H9 (cell line): ENCODE data around the gene NPC1. TPM values are rescaled to one million over a fixed set of nuclear protein-coding genes. Genes with fewer than 3 reads are reported as not detected.
A peak's percentile ranks its signal among the peaks of the same experiment; 100 is the strongest.

Source experiments
- DNase-seq: peaks from one replicate; pipeline ENCODE4 v3.0.0-alpha.2; 2017
- H2AFZ ChIP-seq: one replicate; pipeline ENCODE4 v1.6.1; 2013; ENCODE audit warnings: mild to moderate bottlenecking, low read length, control low read depth, moderate library complexity
- H2AK5ac ChIP-seq: 2 replicates; pipeline ENCODE4 v1.6.1; 2013; ENCODE audit warnings: low read length, control low read depth, mixed read lengths; ENCODE audit not compliant: insufficient read length
- H2BK120ac ChIP-seq: one replicate; pipeline ENCODE4 v1.6.1; 2013; ENCODE audit warnings: low read depth, mild to moderate bottlenecking, low read length, control low read depth, inconsistent platforms; ENCODE audit not compliant: poor library complexity, severe bottlenecking
- H2BK12ac ChIP-seq: 2 replicates; pipeline ENCODE4 v1.6.1; 2013; ENCODE audit warnings: low read length, control low read depth, mixed read lengths, low read depth; ENCODE audit not compliant: insufficient read length
- H2BK15ac ChIP-seq: 2 replicates; pipeline ENCODE4 v1.6.1; 2013; ENCODE audit warnings: low read depth, low read length, control low read depth
- H2BK20ac ChIP-seq: one replicate; pipeline ENCODE4 v1.6.1; 2013; ENCODE audit warnings: low read depth, mild to moderate bottlenecking, low read length, control low read depth, inconsistent platforms; ENCODE audit not compliant: poor library complexity, severe bottlenecking
- H2BK5ac ChIP-seq: 2 replicates; pipeline ENCODE4 v1.6.1; 2013; ENCODE audit warnings: low read length, control low read depth, mixed read lengths; ENCODE audit not compliant: insufficient read length
- H3K14ac ChIP-seq: 2 replicates; pipeline ENCODE4 v1.6.1; 2013; ENCODE audit warnings: low read length, control low read depth; ENCODE audit not compliant: insufficient read depth
- H3K18ac ChIP-seq: 2 replicates; pipeline ENCODE4 v1.6.1; 2013; ENCODE audit warnings: low read depth, mild to moderate bottlenecking, mixed read lengths, low read length, control low read depth; ENCODE audit not compliant: insufficient read length
- H3K23ac ChIP-seq: 2 replicates; pipeline ENCODE4 v1.6.1; 2013; ENCODE audit warnings: low read length, control low read depth, mixed read lengths, low read depth; ENCODE audit not compliant: insufficient read length
- H3K23me2 ChIP-seq: 2 replicates; pipeline ENCODE4 v1.6.1; 2013; ENCODE audit warnings: low read depth, mild to moderate bottlenecking, mixed read lengths, low read length, control low read depth; ENCODE audit not compliant: insufficient read length, poor library complexity, severe bottlenecking
- H3K27ac ChIP-seq: 2 replicates; pipeline ENCODE4 v1.5.1; 2013; ENCODE audit warnings: low read length, control low read depth, mixed read lengths, low read depth; ENCODE audit not compliant: insufficient read length
- H3K27me3 ChIP-seq: 2 replicates; pipeline ENCODE4 v1.6.1; 2013; ENCODE audit warnings: low read length, control low read depth, inconsistent platforms; ENCODE audit not compliant: insufficient read depth
- H3K4ac ChIP-seq: 2 replicates; pipeline ENCODE4 v1.6.1; 2013; ENCODE audit warnings: low read depth, mild to moderate bottlenecking, control low read depth, inconsistent platforms, low read length, moderate library complexity
- H3K4me1 ChIP-seq: 2 replicates; pipeline ENCODE4 v1.6.1; 2013; ENCODE audit warnings: low read length, control low read depth, inconsistent platforms; ENCODE audit not compliant: insufficient read depth
- H3K4me2 ChIP-seq: 2 replicates; pipeline ENCODE4 v1.6.1; 2013; ENCODE audit warnings: low read length, control low read depth, mixed read lengths; ENCODE audit not compliant: insufficient read length, insufficient read depth
- H3K56ac ChIP-seq: 2 replicates; pipeline ENCODE4 v1.6.1; 2013; ENCODE audit warnings: low read depth, mild to moderate bottlenecking, mixed read lengths, low read length, control low read depth; ENCODE audit not compliant: insufficient read length
- H3K79me1 ChIP-seq: 2 replicates; pipeline ENCODE4 v1.6.1; 2013; ENCODE audit warnings: low read depth, mild to moderate bottlenecking, moderate library complexity, low read length, control low read depth, inconsistent platforms; ENCODE audit not compliant: insufficient read depth, poor library complexity, severe bottlenecking
- H3K79me2 ChIP-seq: 2 replicates; pipeline ENCODE4 v1.6.1; 2013; ENCODE audit warnings: low read length, control low read depth, inconsistent platforms; ENCODE audit not compliant: insufficient read depth
- H3K9ac ChIP-seq: 2 replicates; pipeline ENCODE4 v1.6.1; 2013; ENCODE audit warnings: low read length, control low read depth, mixed read lengths; ENCODE audit not compliant: insufficient read length; ENCODE audit errors: extremely low read depth
- H3K9me3 ChIP-seq: one replicate; pipeline ENCODE4 v1.6.1; 2013; ENCODE audit warnings: low read depth, low read length, inconsistent platforms; ENCODE audit not compliant: control insufficient read depth
- H3T11ph ChIP-seq: one replicate; pipeline ENCODE4 v1.6.1; 2013; ENCODE audit warnings: mild to moderate bottlenecking, low read length, control low read depth, inconsistent platforms
- H4K20me1 ChIP-seq: one replicate; pipeline ENCODE4 v1.6.1; 2013; ENCODE audit not compliant: control insufficient read depth, insufficient read length, insufficient read depth
- H4K5ac ChIP-seq: 2 replicates; pipeline ENCODE4 v1.6.1; 2013; ENCODE audit warnings: low read depth, mild to moderate bottlenecking, mixed read lengths, low read length, control low read depth; ENCODE audit not compliant: insufficient read length
- H4K8ac ChIP-seq: replicated peaks from 2 replicates; pipeline ENCODE4 v1.6.1; 2013; ENCODE audit warnings: low read length, control low read depth, mixed read lengths, low read depth; ENCODE audit not compliant: insufficient read length
- H4K91ac ChIP-seq: 2 replicates; pipeline ENCODE4 v1.6.1; 2013; ENCODE audit warnings: low read depth, mild to moderate bottlenecking, moderate library complexity, mixed read lengths, low read length, control low read depth; ENCODE audit not compliant: insufficient read length
- H3K27ac Mint-ChIP-seq, 3 experiments: 2 replicates in 2 of 3; 3 replicates in 1 of 3; pipeline ENCODE4 v1.8.0; 2020 to 2021; ENCODE audit warnings: mixed read lengths in 3 of 3, mild to moderate bottlenecking in 1 of 3, moderate library complexity in 1 of 3
- H3K27me3 Mint-ChIP-seq: 2 replicates; pipeline ENCODE4 v1.8.0; 2021; ENCODE audit warnings: low read depth, mild to moderate bottlenecking, moderate library complexity, mixed read lengths
- H3K36me3 Mint-ChIP-seq, 3 experiments: 2 replicates in 2 of 3; 3 replicates in 1 of 3; pipeline ENCODE4 v1.8.0; 2020 to 2021; ENCODE audit warnings: low read depth in 3 of 3, mixed read lengths in 3 of 3; ENCODE audit not compliant: insufficient read depth in 1 of 3
- H3K4me1 Mint-ChIP-seq, 2 experiments: 2 replicates each; pipeline ENCODE4 v1.8.0; 2020; ENCODE audit warnings: mixed read lengths in 2 of 2
- H3K4me3 Mint-ChIP-seq, 2 experiments: 2 replicates in 1 of 2; 3 replicates in 1 of 2; pipeline ENCODE4 v1.8.0; 2020 to 2021; ENCODE audit warnings: mild to moderate bottlenecking in 2 of 2, mixed read lengths in 2 of 2, moderate library complexity in 1 of 2
- H3K9me3 Mint-ChIP-seq, 2 experiments: 2 replicates in 1 of 2; 3 replicates in 1 of 2; pipeline ENCODE4 v1.8.0; 2020; ENCODE audit warnings: mild to moderate bottlenecking in 2 of 2, mixed read lengths in 2 of 2, moderate library complexity in 1 of 2
- WGBS: extraction: QIAGEN DNeasy Blood & Tissue Kit; methylation state at CpG from one replicate; pipeline ENCODE4 v1.1.7; 2013; ENCODE audit warnings: missing lambda C conversion rate, low lambda C conversion rate, mixed read lengths; ENCODE audit not compliant: insufficient read length; ENCODE audit errors: extremely low coverage; 5-methylcytosine and 5-hydroxymethylcytosine counted together
- total RNA-seq: library from RNA; stranded (reverse); gene quantifications from 2 replicates; pipeline ENCODE4 v1.2.1, GENCODE V29; 2021
- TF ChIP-seq, protein P1 (sequence below): fragments of 200-600 bp; sonication (generic); conservative IDR thresholded peaks from 3 replicates; pipeline ENCODE4 v1.8.0; 2021; ENCODE audit warnings: antibody characterized with exemption, mild to moderate bottlenecking

The NPC1 gene
- total RNA-seq, 1 experiment from 2014 or later: 24.2 TPM

DNA sequence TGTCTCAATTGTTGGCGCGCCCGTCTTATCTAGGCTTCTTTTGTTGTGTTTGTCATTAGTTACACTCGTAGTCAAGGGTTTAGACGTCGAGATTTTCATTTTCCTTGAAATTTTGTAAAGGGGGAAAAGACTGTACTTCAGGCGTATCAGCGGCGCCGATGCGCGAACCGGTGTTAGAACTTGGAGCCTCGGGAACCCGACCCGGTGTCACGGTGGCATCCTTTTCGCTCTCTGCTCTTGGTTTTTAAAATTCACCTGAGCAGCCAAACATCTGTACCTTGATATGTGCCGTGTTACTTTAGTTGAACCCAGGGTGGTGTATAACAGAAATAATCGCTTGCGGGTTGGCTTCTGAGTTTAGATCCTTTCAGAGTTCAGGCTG is 82.4 kb downstream of the NPC1 start:
- H3K27ac ChIP-seq: no peak overlapping the region
- no peak overlapping the region for H3K9ac ChIP-seq
- no CpG with 5 or more reads among the region's 21 CpGs for WGBS
- H3T11ph ChIP-seq: no peak overlapping the region
- H2BK15ac ChIP-seq: no peak overlapping the region
- no peak overlapping the region for H3K18ac ChIP-seq
- no peaks in the 10 kb centered on the region for H3K79me2 ChIP-seq
- no peak overlapping the region for H4K91ac ChIP-seq
- no peaks in the 10 kb centered on the region for H3K4me1 ChIP-seq
- H3K9me3 Mint-ChIP-seq: no peaks in the 10 kb centered on the region
- no peaks in the 10 kb centered on the region for H4K20me1 ChIP-seq
- H2BK20ac ChIP-seq: no peak overlapping the region
- TF ChIP-seq, protein P1, sequence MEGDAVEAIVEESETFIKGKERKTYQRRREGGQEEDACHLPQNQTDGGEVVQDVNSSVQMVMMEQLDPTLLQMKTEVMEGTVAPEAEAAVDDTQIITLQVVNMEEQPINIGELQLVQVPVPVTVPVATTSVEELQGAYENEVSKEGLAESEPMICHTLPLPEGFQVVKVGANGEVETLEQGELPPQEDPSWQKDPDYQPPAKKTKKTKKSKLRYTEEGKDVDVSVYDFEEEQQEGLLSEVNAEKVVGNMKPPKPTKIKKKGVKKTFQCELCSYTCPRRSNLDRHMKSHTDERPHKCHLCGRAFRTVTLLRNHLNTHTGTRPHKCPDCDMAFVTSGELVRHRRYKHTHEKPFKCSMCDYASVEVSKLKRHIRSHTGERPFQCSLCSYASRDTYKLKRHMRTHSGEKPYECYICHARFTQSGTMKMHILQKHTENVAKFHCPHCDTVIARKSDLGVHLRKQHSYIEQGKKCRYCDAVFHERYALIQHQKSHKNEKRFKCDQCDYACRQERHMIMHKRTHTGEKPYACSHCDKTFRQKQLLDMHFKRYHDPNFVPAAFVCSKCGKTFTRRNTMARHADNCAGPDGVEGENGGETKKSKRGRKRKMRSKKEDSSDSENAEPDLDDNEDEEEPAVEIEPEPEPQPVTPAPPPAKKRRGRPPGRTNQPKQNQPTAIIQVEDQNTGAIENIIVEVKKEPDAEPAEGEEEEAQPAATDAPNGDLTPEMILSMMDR: no peak
- no peaks in the 10 kb centered on the region for H3K79me1 ChIP-seq
- H4K5ac ChIP-seq: no peak overlapping the region
- no peaks in the 10 kb centered on the region for H3K9me3 ChIP-seq
- H3K56ac ChIP-seq: no peak overlapping the region
- H3K14ac ChIP-seq: no peak overlapping the region
- H3K4me2 ChIP-seq: peak overlapping the region; percentile 82
- H2BK5ac ChIP-seq: no peak overlapping the region
- H2AK5ac ChIP-seq: no peak overlapping the region
- peaks cover 3% of the 10 kb centered on the region for H3K23me2 ChIP-seq
- H2BK120ac ChIP-seq: no peak overlapping the region
- no peak overlapping the region for H2AFZ ChIP-seq
- H3K36me3 Mint-ChIP-seq: peaks cover 0 to 12% (median 7%) of the 10 kb centered on the region in 3 experiments; a peak in 4 of 7 replicates
- no peak overlapping the region for H2BK12ac ChIP-seq
- H3K4me1 Mint-ChIP-seq: peaks cover 19 to 23% of the 10 kb centered on the region in 2 experiments
- H3K23ac ChIP-seq: no peak overlapping the region
- H3K4me3 Mint-ChIP-seq: peak overlapping the region; percentile 89 to 92
- no peak for DNase-seq
- no peaks in the 10 kb centered on the region for H3K27me3 ChIP-seq
- peak overlapping the region in 2 of 3 experiments; percentile 7 to 44; a peak in 1 of 7 replicates for H3K27ac Mint-ChIP-seq
- peaks cover 19% of the 10 kb centered on the region for H3K27me3 Mint-ChIP-seq
- H3K4ac ChIP-seq: no peak overlapping the region
- no peak overlapping the region for H4K8ac ChIP-seq
